ENCODE results near the gene PIGV.

PIGV gene

GRCh38 chr1:26771285-26771642 is 16.5 kb upstream of the PIGV start:
- no peak overlapping the region for H3K4me3 ChIP-seq (ENCODE audit: low read depth, low read length)
- CTCF ChIA-PET: interaction anchor here (0.5 to 2.1 kb wide), 6 partner anchors 9 to 169 kb away, joined by 3 to 13 read pairs (median 4); no protein-coding TSS in a partner anchor
- TF ChIP-seq ZBTB7A (tag by site-specific recombination; IDR thresholded peaks at IDR 0.05; ENCODE audit: low read depth) (no peak), ZBTB8A (tag by site-specific recombination; IDR thresholded peaks at IDR 0.05) (no peak), ZNF48 (tag by site-specific recombination; IDR thresholded peaks at IDR 0.05) (no peak), KLF17 (tag by site-specific recombination; IDR thresholded peaks at IDR 0.05) (no peak), SCRT2 (tag by site-specific recombination; IDR thresholded peaks at IDR 0.05) (peak; percentile 59), ZNF248 (tag by site-specific recombination; IDR thresholded peaks at IDR 0.05) (no peak), TSHZ1 (tag by site-specific recombination; IDR thresholded peaks at IDR 0.05; ENCODE audit: borderline replicate concordance) (no peak), ZNF449 (tag by site-specific recombination; IDR thresholded peaks at IDR 0.05) (peak; percentile 83)
- TF ChIP-seq, protein P1, sequence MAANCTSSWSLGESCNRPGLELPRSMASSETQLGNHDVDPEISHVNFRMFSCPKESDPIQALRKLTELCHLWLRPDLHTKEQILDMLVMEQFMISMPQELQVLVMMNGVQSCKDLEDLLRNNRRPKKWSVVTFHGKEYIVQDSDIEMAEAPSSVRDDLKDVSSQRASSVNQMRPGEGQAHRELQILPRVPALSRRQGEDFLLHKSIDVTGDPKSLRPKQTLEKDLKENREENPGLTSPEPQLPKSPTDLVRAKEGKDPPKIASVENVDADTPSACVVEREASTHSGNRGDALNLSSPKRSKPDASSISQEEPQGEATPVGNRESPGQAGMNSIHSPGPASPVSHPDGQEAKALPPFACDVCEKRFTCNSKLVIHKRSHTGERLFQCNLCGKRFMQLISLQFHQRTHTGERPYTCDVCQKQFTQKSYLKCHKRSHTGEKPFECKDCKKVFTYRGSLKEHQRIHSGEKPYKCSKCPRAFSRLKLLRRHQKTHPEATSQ (tag by site-specific recombination; IDR thresholded peaks at IDR 0.05): no peak
- H3K9me3 ChIP-seq (ENCODE audit: control insufficient read depth, insufficient read depth, low read depth, low read length): no peaks in the 10 kb centered on the region
- POLR2A ChIA-PET: interaction anchor here (0.6 to 1.9 kb wide), 7 partner anchors 13 to 79 kb away, joined by 3 to 18 read pairs (median 5); partner anchors contain the start of gene PIGV
- H3K4me1 ChIP-seq (ENCODE audit: control insufficient read depth, insufficient read depth, low read length): no peaks in the 10 kb centered on the region
- no peak overlapping the region for H3K27ac ChIP-seq (ENCODE audit: extremely low read depth, low read depth, low read length)
- peaks cover 10 to 100% of the 10 kb centered on the region in 2 experiments for H3K36me3 ChIP-seq (ENCODE audit: control insufficient read depth in 2 of 2, insufficient read depth in 1 of 2, low read length in 2 of 2)

DNA sequence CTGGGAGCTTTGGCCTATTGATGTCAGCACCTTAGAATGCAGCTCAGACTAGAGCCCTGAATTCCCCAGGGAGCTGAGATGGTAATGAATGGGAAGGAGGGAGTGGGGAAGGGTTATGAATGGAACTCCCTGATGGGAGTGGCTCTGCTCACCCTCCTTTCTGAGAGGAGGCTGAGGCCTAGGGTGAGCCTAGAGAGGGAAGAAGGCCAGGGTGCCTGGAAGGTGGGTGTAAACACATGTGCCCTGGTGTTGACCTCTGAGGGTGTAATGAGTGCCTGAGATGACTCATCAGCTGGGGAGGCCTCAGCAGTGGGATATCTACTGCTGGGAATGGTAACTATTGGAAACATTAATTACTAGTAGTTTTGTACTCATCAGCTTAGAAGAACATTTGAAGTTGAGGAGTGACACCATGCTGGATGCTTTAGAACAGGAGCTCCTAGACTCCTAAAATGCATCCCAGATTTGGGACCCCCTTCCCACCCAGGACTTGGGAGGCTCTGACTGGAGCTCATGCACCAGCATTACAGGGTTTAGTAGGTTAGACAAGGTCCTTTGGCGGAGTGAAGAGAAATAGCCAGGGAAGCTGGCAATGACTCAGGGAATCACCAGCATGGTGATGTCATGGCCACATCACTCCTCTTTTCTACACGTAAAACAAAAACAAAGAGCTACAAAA is 16.0 kb upstream of the PIGV start:
- peaks cover 6 to 100% of the 10 kb centered on the region in 2 experiments; a peak in 2 of 3 replicates for H3K36me3 ChIP-seq (ENCODE audit: control insufficient read depth in 2 of 2, insufficient read depth in 1 of 2, low read length in 2 of 2)
- H3K4me1 ChIP-seq (ENCODE audit: control insufficient read depth, insufficient read depth, low read length): no peaks in the 10 kb centered on the region
- H3K27ac ChIP-seq (ENCODE audit: extremely low read depth, low read depth, low read length): no peak overlapping the region
- ChIA-PET CTCF (interaction anchor here (0.7 to 2.1 kb wide), 5 partner anchors 9 to 170 kb away, joined by 3 to 13 read pairs (median 4); no protein-coding TSS in a partner anchor), POLR2A (interaction anchor here (0.6 to 1.9 kb wide), 7 partner anchors 12 to 79 kb away, joined by 3 to 18 read pairs (median 5); partner anchors contain the start of gene PIGV)
- no peak overlapping the region for H3K4me3 ChIP-seq (ENCODE audit: low read depth, low read length)
- H3K9me3 ChIP-seq (ENCODE audit: control insufficient read depth, insufficient read depth, low read depth, low read length): no peaks in the 10 kb centered on the region
- TF ChIP-seq ZNF274 (IDR thresholded peaks at IDR 0.05; ENCODE audit: low read length) (no peak), ZNF274 (tag by site-specific recombination; IDR thresholded peaks at IDR 0.05; ENCODE audit: borderline replicate concordance) (no peak), PBX3 (CRISPR knock-in tag; IDR thresholded peaks at IDR 0.05) (no peak), ZNF155 (tag by site-specific recombination; IDR thresholded peaks at IDR 0.05) (no peak), ZNF549 (tag by site-specific recombination; IDR thresholded peaks at IDR 0.05) (no peak), ZFP69B (tag by site-specific recombination; IDR thresholded peaks at IDR 0.05) (0 out of 2 replicates have a peak, but pooled peaks have one; percentile 43), ZNF776 (tag by site-specific recombination; IDR thresholded peaks at IDR 0.05; ENCODE audit: borderline replicate concordance) (no peak), SETDB1 (IDR thresholded peaks at IDR 0.05; ENCODE audit: insufficient read length, low read length) (peak; percentile 63), ZNF76 (tag by site-specific recombination; IDR thresholded peaks at IDR 0.05; ENCODE audit: borderline replicate concordance, low read depth) (peak; percentile 40; the same call in 1 of the 2 replicates), YY2 (tag by site-specific recombination; IDR thresholded peaks at IDR 0.05) (no peak), GLIS1 (tag by site-specific recombination; IDR thresholded peaks at IDR 0.05) (peak; percentile 93), ZNF398 (tag by site-specific recombination; IDR thresholded peaks at IDR 0.05) (peak; percentile 89)
- TF ChIP-seq, protein P2, sequence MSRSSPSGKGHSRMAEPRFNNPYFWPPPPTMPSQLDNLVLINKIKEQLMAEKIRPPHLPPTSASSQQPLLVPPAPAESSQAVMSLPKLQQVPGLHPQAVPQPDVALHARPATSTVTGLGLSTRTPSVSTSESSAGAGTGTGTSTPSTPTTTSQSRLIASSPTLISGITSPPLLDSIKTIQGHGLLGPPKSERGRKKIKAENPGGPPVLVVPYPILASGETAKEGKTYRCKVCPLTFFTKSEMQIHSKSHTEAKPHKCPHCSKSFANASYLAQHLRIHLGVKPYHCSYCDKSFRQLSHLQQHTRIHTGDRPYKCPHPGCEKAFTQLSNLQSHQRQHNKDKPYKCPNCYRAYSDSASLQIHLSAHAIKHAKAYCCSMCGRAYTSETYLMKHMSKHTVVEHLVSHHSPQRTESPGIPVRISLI (tag by site-specific recombination; IDR thresholded peaks at IDR 0.05): no peak
